HepG2 (cell line): Measurements from ENCODE around the gene SLC44A4. TPM values are rescaled to one million over a fixed set of nuclear protein-coding genes. Genes with fewer than 3 reads are reported as not detected.

Experiments
- ARNTL ChIP-seq: sonication (generic); formaldehyde crosslinking; IDR thresholded peaks from 2 replicates; pipeline ENCODE4 v1.4.0; 2020; ENCODE audit warnings: mild to moderate bottlenecking, missing genetic modification reagents
- EP300 ChIP-seq, 3 experiments: sonication (generic) in 1 of 3; formaldehyde crosslinking in 1 of 3; IDR thresholded peaks; 2 replicates each; pipeline versions ENCODE4 v1.5.1 to v1.6.1; 2011 to 2020; ENCODE audit warnings: low read depth in 2 of 3, low read length in 2 of 3, borderline replicate concordance in 1 of 3, improper control_type of control experiment in 1 of 3, mild to moderate bottlenecking in 1 of 3, missing genetic modification reagents in 1 of 3, moderate library complexity in 1 of 3
- KDM5A ChIP-seq: fragments of 200-600 bp; sonication (generic); IDR thresholded peaks from 2 replicates; pipeline ENCODE4 v1.7.0; 2018; ENCODE audit warnings: antibody characterized with exemption, mild to moderate bottlenecking, low read length, borderline replicate concordance
- MTA1 ChIP-seq: sonication (generic); formaldehyde crosslinking; IDR thresholded peaks from 2 replicates; pipeline ENCODE4 v1.4.0; 2020; ENCODE audit warnings: missing genetic modification reagents, mild to moderate bottlenecking, borderline replicate concordance
- PAX8 ChIP-seq: sonication (generic); formaldehyde crosslinking; IDR thresholded peaks from 2 replicates; pipeline ENCODE4 v1.8.0; 2022; ENCODE audit warnings: mild to moderate bottlenecking, missing genetic modification reagents, borderline replicate concordance
- PHF21A ChIP-seq: sonication (generic); formaldehyde crosslinking; IDR thresholded peaks from 2 replicates; pipeline ENCODE4 v1.5.0; 2020; ENCODE audit warnings: mild to moderate bottlenecking, missing genetic modification reagents
- SATB2 ChIP-seq: sonication (generic); formaldehyde crosslinking; IDR thresholded peaks from 2 replicates; pipeline ENCODE4 v1.5.0; 2020; ENCODE audit warnings: missing genetic modification reagents
- SMAD9 ChIP-seq: sonication (generic); formaldehyde crosslinking; IDR thresholded peaks from 2 replicates; pipeline ENCODE4 v1.5.1; 2020; ENCODE audit warnings: mild to moderate bottlenecking, missing genetic modification reagents
- SRY ChIP-seq: sonication (generic); formaldehyde crosslinking; IDR thresholded peaks from 2 replicates; pipeline ENCODE4 v1.8.0; 2022; ENCODE audit warnings: mild to moderate bottlenecking, missing genetic modification reagents
- TARDBP ChIP-seq: sonication (generic); formaldehyde crosslinking; IDR thresholded peaks from 2 replicates; pipeline ENCODE4 v1.8.0; 2022; ENCODE audit warnings: mild to moderate bottlenecking, missing genetic modification reagents
- TOPORS ChIP-seq: sonication (generic); formaldehyde crosslinking; IDR thresholded peaks from 2 replicates; pipeline ENCODE4 v1.8.0; 2023; ENCODE audit warnings: mild to moderate bottlenecking, missing genetic modification reagents
- TP53 ChIP-seq: sonication (generic); formaldehyde crosslinking; conservative IDR thresholded peaks from 2 replicates; pipeline ENCODE4 v1.4.0; 2020; ENCODE audit warnings: missing genetic modification reagents
- ZFP36L2 ChIP-seq: sonication (generic); formaldehyde crosslinking; IDR thresholded peaks from 2 replicates; pipeline ENCODE4 v1.4.0; 2020; ENCODE audit warnings: missing genetic modification reagents
- ZNF224 ChIP-seq: sonication (generic); formaldehyde crosslinking; IDR thresholded peaks from 2 replicates; pipeline ENCODE4 v1.5.0; 2020; ENCODE audit warnings: mild to moderate bottlenecking, missing genetic modification reagents
- ZNF317 ChIP-seq: sonication (generic); formaldehyde crosslinking; IDR thresholded peaks from 2 replicates; pipeline ENCODE4 v1.5.0; 2020; ENCODE audit warnings: mild to moderate bottlenecking, missing genetic modification reagents
- ZNF34 ChIP-seq: sonication (generic); formaldehyde crosslinking; IDR thresholded peaks from 2 replicates; pipeline ENCODE4 v1.4.0; 2020; ENCODE audit warnings: mild to moderate bottlenecking, missing genetic modification reagents, borderline replicate concordance
- ZNF367 ChIP-seq: sonication (generic); formaldehyde crosslinking; IDR thresholded peaks from 2 replicates; pipeline ENCODE4 v1.4.0; 2020; ENCODE audit warnings: missing genetic modification reagents, borderline replicate concordance
- ZNF564 ChIP-seq: sonication (generic); formaldehyde crosslinking; IDR thresholded peaks from 2 replicates; pipeline ENCODE4 v1.8.1; 2023; ENCODE audit warnings: mild to moderate bottlenecking, missing genetic modification reagents
- ZNF615 ChIP-seq: sonication (generic); formaldehyde crosslinking; IDR thresholded peaks from 2 replicates; pipeline ENCODE4 v1.5.0; 2020; ENCODE audit warnings: mild to moderate bottlenecking, missing genetic modification reagents, borderline replicate concordance
- ZNF678 ChIP-seq: sonication (generic); formaldehyde crosslinking; IDR thresholded peaks from 2 replicates; pipeline ENCODE4 v1.4.0; 2020; ENCODE audit warnings: mild to moderate bottlenecking, missing genetic modification reagents
- ZNF720 ChIP-seq: sonication (generic); formaldehyde crosslinking; IDR thresholded peaks from 2 replicates; pipeline ENCODE4 v1.4.0; 2020; ENCODE audit warnings: missing genetic modification reagents
- ZNF83 ChIP-seq: sonication (generic); formaldehyde crosslinking; IDR thresholded peaks from 2 replicates; pipeline ENCODE4 v1.4.0; 2020; ENCODE audit warnings: missing genetic modification reagents, mild to moderate bottlenecking, borderline replicate concordance
- ZSCAN9 ChIP-seq: IDR thresholded peaks from 2 replicates; pipeline ENCODE4 v1.6.1; 2016; ENCODE audit warnings: borderline replicate concordance
- polyA plus RNA-seq, 8 experiments: library from polyadenylated mRNA; depleted of rRNA in 3 of 8; stranded (reverse) in 7 of 8; unstranded in 1 of 8; fragments of >200 nt; fragmentation: Illumina TruSeq in 4 of 8; extraction: Trizol in 4 of 8; gene quantifications; 2 replicates each; pipeline versions ENCODE4 v1.2.1 to v1.2.3, GENCODE V29; 2011 to 2016; ENCODE audit warnings: low read depth in 4 of 8, missing spikeins in 1 of 8, mixed read lengths in 1 of 8; ENCODE audit not compliant: insufficient read depth in 1 of 8
- total RNA-seq, 5 experiments: library from RNA; depleted of rRNA; stranded (reverse); fragments of >200 nt; fragmentation: Illumina TruSeq; extraction: Trizol; gene quantifications; 2 replicates each; pipeline ENCODE4 v1.2.3, GENCODE V29; 2016; ENCODE audit warnings: low read depth in 1 of 5
- TF ChIP-seq, protein P1 (sequence below), 2 experiments: sonication (generic) in 1 of 2; formaldehyde crosslinking in 1 of 2; IDR thresholded peaks; 2 replicates each; pipeline versions ENCODE4 v1.5.1 to v1.6.1; 2011 to 2020; ENCODE audit warnings: borderline replicate concordance in 1 of 2, low read depth in 1 of 2, low read length in 1 of 2, mild to moderate bottlenecking in 1 of 2, missing genetic modification reagents in 1 of 2, moderate library complexity in 1 of 2
- TF ChIP-seq, protein P2 (sequence below): IDR thresholded peaks from 2 replicates; pipeline ENCODE4 v1.6.1; 2012; ENCODE audit warnings: inconsistent platforms
- TF ChIP-seq, protein P3 (sequence below): sonication (generic); formaldehyde crosslinking; IDR thresholded peaks from 2 replicates; pipeline ENCODE4 v1.4.0; 2020; ENCODE audit warnings: missing genetic modification reagents, mild to moderate bottlenecking, borderline replicate concordance
- TF ChIP-seq, protein P4 (sequence below), 2 experiments: fragments of 450-650 bp in 1 of 2; sonication (generic) in 1 of 2; formaldehyde crosslinking; IDR thresholded peaks; 2 replicates each; pipeline versions ENCODE4 v1.5.0 to v1.8.0; 2020 to 2022; ENCODE audit warnings: mild to moderate bottlenecking in 1 of 2, missing genetic modification reagents in 1 of 2

Gene SLC44A4
- total and polyA plus RNA-seq, 2 of the 13 experiments (the other 11 are each of a cell fraction or from before 2014, with no cell fraction given) = 3.5 to 5.9 TPM

DNA sequence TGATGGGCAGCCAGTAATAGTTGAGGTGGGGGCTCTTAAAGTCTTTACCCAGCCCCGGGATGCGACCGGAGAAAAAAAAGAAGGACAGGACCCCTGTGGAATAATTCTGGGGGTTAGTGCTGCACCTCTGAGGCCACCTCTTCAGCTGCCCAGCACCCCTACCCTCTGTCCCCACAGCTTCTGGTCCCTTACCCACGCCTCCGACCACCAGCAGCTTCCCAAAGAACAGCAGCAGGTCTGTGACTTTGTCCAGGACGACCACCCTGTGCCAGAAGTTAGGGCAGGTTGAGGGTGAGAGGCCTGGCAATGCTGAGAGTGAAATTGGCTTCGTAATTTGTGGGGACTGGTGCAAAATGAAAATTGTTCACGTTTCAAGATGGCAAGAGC lies 14.0 kb downstream of the SLC44A4 start (continued):
- TF ChIP-seq, protein P1, sequence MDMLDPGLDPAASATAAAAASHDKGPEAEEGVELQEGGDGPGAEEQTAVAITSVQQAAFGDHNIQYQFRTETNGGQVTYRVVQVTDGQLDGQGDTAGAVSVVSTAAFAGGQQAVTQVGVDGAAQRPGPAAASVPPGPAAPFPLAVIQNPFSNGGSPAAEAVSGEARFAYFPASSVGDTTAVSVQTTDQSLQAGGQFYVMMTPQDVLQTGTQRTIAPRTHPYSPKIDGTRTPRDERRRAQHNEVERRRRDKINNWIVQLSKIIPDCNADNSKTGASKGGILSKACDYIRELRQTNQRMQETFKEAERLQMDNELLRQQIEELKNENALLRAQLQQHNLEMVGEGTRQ (IDR thresholded peaks at IDR 0.05; ENCODE audit: low read depth, low read length) = no peak
- TF ChIP-seq, protein P1 (CRISPR knock-in tag; IDR thresholded peaks at IDR 0.05; ENCODE audit: borderline replicate concordance) = no peak
- TF ChIP-seq SATB2 (CRISPR knock-in tag) = no peak
- no peak for TF ChIP-seq ZNF678 (CRISPR knock-in tag)
- no peak for TF ChIP-seq KDM5A
- TF ChIP-seq ZNF34 (CRISPR knock-in tag) = no peak
- no peak for TF ChIP-seq ZNF83 (CRISPR knock-in tag)
- no peak for TF ChIP-seq SMAD9
- TF ChIP-seq ARNTL (CRISPR knock-in tag) = no peak
- TF ChIP-seq, protein P2, sequence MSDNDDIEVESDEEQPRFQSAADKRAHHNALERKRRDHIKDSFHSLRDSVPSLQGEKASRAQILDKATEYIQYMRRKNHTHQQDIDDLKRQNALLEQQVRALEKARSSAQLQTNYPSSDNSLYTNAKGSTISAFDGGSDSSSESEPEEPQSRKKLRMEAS = no peak
- TF ChIP-seq ZNF224 (CRISPR knock-in tag) = no peak
- TF ChIP-seq EP300 (IDR thresholded peaks at IDR 0.05; ENCODE audit: low read depth in 2 of 2, low read length in 2 of 2) = 0 out of 4 replicates have a peak, but pooled peaks of 1 of the 2 experiments have one; percentile 0
- TF ChIP-seq EP300 (CRISPR knock-in tag; IDR thresholded peaks at IDR 0.05; ENCODE audit: borderline replicate concordance) = no peak
- TF ChIP-seq TOPORS = no peak
- no peak for TF ChIP-seq TP53 (CRISPR knock-in tag)
- TF ChIP-seq ZNF367 (CRISPR knock-in tag) = no peak
- TF ChIP-seq, protein P3, sequence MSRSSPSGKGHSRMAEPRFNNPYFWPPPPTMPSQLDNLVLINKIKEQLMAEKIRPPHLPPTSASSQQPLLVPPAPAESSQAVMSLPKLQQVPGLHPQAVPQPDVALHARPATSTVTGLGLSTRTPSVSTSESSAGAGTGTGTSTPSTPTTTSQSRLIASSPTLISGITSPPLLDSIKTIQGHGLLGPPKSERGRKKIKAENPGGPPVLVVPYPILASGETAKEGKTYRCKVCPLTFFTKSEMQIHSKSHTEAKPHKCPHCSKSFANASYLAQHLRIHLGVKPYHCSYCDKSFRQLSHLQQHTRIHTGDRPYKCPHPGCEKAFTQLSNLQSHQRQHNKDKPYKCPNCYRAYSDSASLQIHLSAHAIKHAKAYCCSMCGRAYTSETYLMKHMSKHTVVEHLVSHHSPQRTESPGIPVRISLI (CRISPR knock-in tag) = 0 out of 2 replicates have a peak, but pooled peaks have one; percentile 3
- 0 out of 2 replicates have a peak, but pooled peaks have one; percentile 12 for TF ChIP-seq ZNF564
- no peak for TF ChIP-seq TARDBP (CRISPR knock-in tag)
- TF ChIP-seq ZSCAN9 (CRISPR knock-in tag) = no peak
- TF ChIP-seq, protein P4, sequence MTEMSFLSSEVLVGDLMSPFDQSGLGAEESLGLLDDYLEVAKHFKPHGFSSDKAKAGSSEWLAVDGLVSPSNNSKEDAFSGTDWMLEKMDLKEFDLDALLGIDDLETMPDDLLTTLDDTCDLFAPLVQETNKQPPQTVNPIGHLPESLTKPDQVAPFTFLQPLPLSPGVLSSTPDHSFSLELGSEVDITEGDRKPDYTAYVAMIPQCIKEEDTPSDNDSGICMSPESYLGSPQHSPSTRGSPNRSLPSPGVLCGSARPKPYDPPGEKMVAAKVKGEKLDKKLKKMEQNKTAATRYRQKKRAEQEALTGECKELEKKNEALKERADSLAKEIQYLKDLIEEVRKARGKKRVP (CRISPR knock-in tag; IDR thresholded peaks at IDR 0.05) = no peak
- no peak for TF ChIP-seq MTA1 (CRISPR knock-in tag)
- no peak for TF ChIP-seq PHF21A (CRISPR knock-in tag)
- TF ChIP-seq PAX8 (CRISPR knock-in tag) = 0 out of 2 replicates have a peak, but pooled peaks have one; percentile 60
- no peak for TF ChIP-seq ZNF615 (CRISPR knock-in tag)
- TF ChIP-seq ZNF720 (CRISPR knock-in tag) = no peak
- no peak for TF ChIP-seq ZFP36L2 (CRISPR knock-in tag)
- no peak for TF ChIP-seq SRY
- TF ChIP-seq ZNF317 (CRISPR knock-in tag) = no peak
